Caco-2 (cell line): ENCODE results near the gene SMIM36. TPM values are rescaled to one million over a fixed set of nuclear protein-coding genes. Genes with fewer than 3 reads are reported as not detected.

Experiments used
- BruUV-seq: library from RNA; stranded (reverse); fragments of 400-500 nt; replicated peaks from 2 replicates; lab custom pipeline; 2021; lab: Mats Ljungman, UMichigan
- CTCF ChIA-PET: fragments of 300-600 bp; sonication (Branson Sonifier 250); formaldehyde crosslinking; loops from one replicate; lab custom pipeline; 2022; ENCODE audit warnings: antibody characterized with exemption; lab: Charles Lee
- POLR2A ChIA-PET: fragments of 300-600 bp; sonication (Branson Sonifier 250); formaldehyde crosslinking; loops from one replicate; lab custom pipeline; 2022; ENCODE audit warnings: antibody characterized with exemption; lab: Charles Lee
- DNase-seq, 2 experiments: peaks; one replicate each; pipeline versions ENCODE4 v3.0.0 to v3.0.0-alpha.2; 2020 to 2022
- H3K27me3 ChIP-seq: replicated peaks from 2 replicates; pipeline ENCODE4 v1.6.0; 2011; ENCODE audit warnings: low read length; ENCODE audit not compliant: control insufficient read depth, insufficient read depth
- H3K36me3 ChIP-seq: 2 replicates; pipeline ENCODE4 v1.5.1; 2011; ENCODE audit warnings: low read length; ENCODE audit not compliant: control insufficient read depth, insufficient read depth
- H3K4me1 ChIP-seq: fragments of 250-450 bp; sonication (Bioruptor Pico); 2 replicates; pipeline ENCODE4 v1.5.1; 2020; ENCODE audit warnings: mild to moderate bottlenecking
- H3K4me3 ChIP-seq: 2 replicates; pipeline ENCODE4 v1.5.1; 2011; ENCODE audit warnings: low read depth, mild to moderate bottlenecking, control low read depth, low read length
- H3K9me3 ChIP-seq: fragments of 250-450 bp; sonication (Bioruptor Pico); 2 replicates; pipeline ENCODE4 v1.5.1; 2020; ENCODE audit warnings: mild to moderate bottlenecking, moderate library complexity
- H3K27ac Mint-ChIP-seq: one replicate; pipeline ENCODE4 v1.8.0; 2022; ENCODE audit warnings: mixed read lengths; ENCODE audit not compliant: unreplicated experiment
- H3K27me3 Mint-ChIP-seq: one replicate; pipeline ENCODE4 v1.8.0; 2022; ENCODE audit warnings: mixed read lengths; ENCODE audit not compliant: insufficient read depth, unreplicated experiment
- H3K36me3 Mint-ChIP-seq: one replicate; pipeline ENCODE4 v1.8.0; 2022; ENCODE audit warnings: mild to moderate bottlenecking, mixed read lengths; ENCODE audit not compliant: insufficient read depth, unreplicated experiment
- H3K4me1 Mint-ChIP-seq: one replicate; pipeline ENCODE4 v1.8.0; 2022; ENCODE audit warnings: low read depth, mixed read lengths; ENCODE audit not compliant: unreplicated experiment
- H3K4me3 Mint-ChIP-seq: one replicate; pipeline ENCODE4 v1.8.0; 2022; ENCODE audit warnings: mild to moderate bottlenecking, moderate library complexity, mixed read lengths; ENCODE audit not compliant: unreplicated experiment
- H3K9me3 Mint-ChIP-seq: one replicate; pipeline ENCODE4 v1.8.0; 2022; ENCODE audit warnings: mixed read lengths; ENCODE audit not compliant: unreplicated experiment
- CTCF ChIP-seq, 2 experiments: fragments of 200-600 bp in 1 of 2; IDR thresholded peaks; 1 replicate in 1 of 2; 2 replicates in 1 of 2; pipeline versions ENCODE4 v1.5.1 to v1.8.0; 2011 to 2022; ENCODE audit warnings: antibody characterized with exemption in 1 of 2, control low read depth in 1 of 2, inconsistent platforms in 1 of 2, low read depth in 1 of 2, low read length in 1 of 2, mild to moderate bottlenecking in 1 of 2, moderate library complexity in 1 of 2; ENCODE audit not compliant: insufficient read depth in 1 of 2, severe bottlenecking in 1 of 2, unreplicated experiment in 1 of 2
- intact Hi-C: fragments of 100-400 bp; cut with micrococcal nuclease; formaldehyde crosslinking; loops from one replicate; pipeline ENCODE4 v1.10.0; 2022; ENCODE audit not compliant: unreplicated experiment
- total RNA-seq: library from RNA; stranded (reverse); gene quantifications from 2 replicates; pipeline ENCODE4 v1.2.3, GENCODE V29; 2022

SMIM36 gene
- total RNA-seq, 1 experiment from 2014 or later: not detected

- CTCF ChIA-PET: no interaction called here
- no TSS peak for BruUV-seq
Observed at GRCh38 chr17:55441544-55441943, 69.7 kb downstream of the SMIM36 start.

GRCh38 chr17:55440391-55440790, 70.9 kb downstream of the SMIM36 start:
- intact Hi-C loops: no loop called here
- POLR2A ChIA-PET: no interaction called here
- DNase-seq: no peak

More at GRCh38 chr17:55441544-55441943, 69.7 kb downstream of the SMIM36 start:
- intact Hi-C loops: no loop called here
- Histone ChIP-seq H3K36me3 (no peaks in the 10 kb centered on the region), H3K9me3 (no peaks in the 10 kb centered on the region), H3K4me3 (no peak overlapping the region), H3K27me3 (no peaks in the 10 kb centered on the region), H3K4me1 (peaks cover 48% of the 10 kb centered on the region)
- H3K4me3 Mint-ChIP-seq: no peak overlapping the region
- no peak overlapping the region for H3K27ac Mint-ChIP-seq
- H3K9me3 Mint-ChIP-seq: no peaks in the 10 kb centered on the region
- POLR2A ChIA-PET: no interaction called here
- no peaks in the 10 kb centered on the region for H3K36me3 Mint-ChIP-seq
- no peaks in the 10 kb centered on the region for H3K27me3 Mint-ChIP-seq
- no peak for TF ChIP-seq CTCF (IDR thresholded peaks at IDR 0.05; ENCODE audit: insufficient read depth in 1 of 2, low read depth in 1 of 2, low read length in 1 of 2, severe bottlenecking in 1 of 2, unreplicated experiment in 1 of 2)
- DNase-seq: no peak
- peaks cover 29% of the 10 kb centered on the region for H3K4me1 Mint-ChIP-seq

GRCh38 chr17:55437159-55437605, 74.1 kb downstream of the SMIM36 start:
- Mint-ChIP-seq H3K4me3 (no peak overlapping the region), H3K27ac (no peak overlapping the region), H3K4me1 (peaks cover 44% of the 10 kb centered on the region), H3K36me3 (no peaks in the 10 kb centered on the region), H3K9me3 (no peaks in the 10 kb centered on the region), H3K27me3 (no peaks in the 10 kb centered on the region)
- POLR2A ChIA-PET: interaction anchor here (0.7 kb wide), 1 partner anchor 167 kb away, joined by 3 read pairs; no protein-coding TSS in a partner anchor
- peaks cover 40% of the 10 kb centered on the region for H3K4me1 ChIP-seq
- BruUV-seq: no TSS peak
- CTCF ChIA-PET: no interaction called here
- intact Hi-C loops: no loop called here
- no peaks in the 10 kb centered on the region for H3K27me3 ChIP-seq
- H3K9me3 ChIP-seq: no peaks in the 10 kb centered on the region
- H3K36me3 ChIP-seq: no peaks in the 10 kb centered on the region
- TF ChIP-seq CTCF (IDR thresholded peaks at IDR 0.05; ENCODE audit: insufficient read depth in 1 of 2, low read depth in 1 of 2, low read length in 1 of 2, severe bottlenecking in 1 of 2, unreplicated experiment in 1 of 2): no peak
- H3K4me3 ChIP-seq: no peak overlapping the region
- no peak for DNase-seq

More at GRCh38 chr17:55440391-55440790, 70.9 kb downstream of the SMIM36 start:
- no TSS peak for BruUV-seq
- Mint-ChIP-seq H3K9me3 (no peaks in the 10 kb centered on the region), H3K27me3 (no peaks in the 10 kb centered on the region), H3K4me3 (no peak overlapping the region), H3K4me1 (peaks cover 32% of the 10 kb centered on the region), H3K27ac (no peak overlapping the region), H3K36me3 (no peaks in the 10 kb centered on the region)
- no peaks in the 10 kb centered on the region for H3K27me3 ChIP-seq
- H3K4me3 ChIP-seq: no peak overlapping the region
- H3K4me1 ChIP-seq: peaks cover 42% of the 10 kb centered on the region
- CTCF ChIA-PET: no interaction called here
- no peaks in the 10 kb centered on the region for H3K9me3 ChIP-seq
- no peak for TF ChIP-seq CTCF (IDR thresholded peaks at IDR 0.05; ENCODE audit: insufficient read depth in 1 of 2, low read depth in 1 of 2, low read length in 1 of 2, severe bottlenecking in 1 of 2, unreplicated experiment in 1 of 2)
- H3K36me3 ChIP-seq: no peaks in the 10 kb centered on the region
